GM21381 (cell line): Measurements from ENCODE around the gene NGB.
"Not testable (repeated sequence)": the region's sequence is repeated elsewhere in the genome, so short reads cannot be mapped to it uniquely, and the experiment has no call there.

Experiments
- ATAC-seq: cut with Tn5 transposase; IDR thresholded peaks from one replicate; pipeline ENCODE4 v1.9.1; 2021; ENCODE audit warnings: mild to moderate bottlenecking, moderate library complexity; ENCODE audit not compliant: unreplicated experiment

NGB gene

GRCh38 chr14:77271113-77271710, at the start of gene NGB:
Gene NGB, minus strand, starts transcription at chr14:77271206. Its CDS starts 269 bp downstream, at chr14:77270937.
- ATAC-seq = no peak

GRCh38 chr14:77320238-77320935, 49.4 kb upstream of the NGB start, which contains the start of gene POMT2:
Gene POMT2, minus strand, starts transcription at chr14:77320883. Its CDS starts 202 bp downstream, at chr14:77320681.
- ATAC-seq = peak; percentile 57

GRCh38 chr14:77319422-77319821, 48.4 kb upstream of the NGB start:
- no peak for ATAC-seq

GRCh38 chr14:77318756-77319155, 47.8 kb upstream of the NGB start:
- not testable (repeated sequence) for ATAC-seq

GRCh38 chr14:77318006-77318553, 47.1 kb upstream of the NGB start:
- ATAC-seq = no peak

- no peak for ATAC-seq
These were observed 45.9 kb upstream of the NGB start for GRCh38 chr14:77316872-77317301.

- ATAC-seq = no peak
These were observed 45.1 kb upstream of the NGB start for GRCh38 chr14:77316195-77316505.

- ATAC-seq = no peak
These were observed 43.8 kb upstream of the NGB start for GRCh38 chr14:77314539-77315457.

GRCh38 chr14:77314043-77314442, 43.0 kb upstream of the NGB start:
- no peak for ATAC-seq

- ATAC-seq = no peak
These were observed 42.4 kb upstream of the NGB start for GRCh38 chr14:77313371-77313770.

- ATAC-seq = no peak
These were observed 40.2 kb upstream of the NGB start for GRCh38 chr14:77311217-77311616.

GRCh38 chr14:77310026-77310425, 39.0 kb upstream of the NGB start:
- no peak for ATAC-seq

- no peak for ATAC-seq
These were observed 38.1 kb upstream of the NGB start for GRCh38 chr14:77309131-77309530.

- no peak for ATAC-seq
These were observed 36.0 kb upstream of the NGB start for GRCh38 chr14:77306851-77307496.

- no peak for ATAC-seq
These were observed 35.4 kb upstream of the NGB start for GRCh38 chr14:77306416-77306815.

GRCh38 chr14:77305696-77306095, 34.7 kb upstream of the NGB start:
- ATAC-seq = no peak

GRCh38 chr14:77303417-77304156, 32.6 kb upstream of the NGB start:
- peak; percentile 47 for ATAC-seq

- no peak for ATAC-seq
These were observed 31.9 kb upstream of the NGB start for GRCh38 chr14:77302926-77303325.

- no peak for ATAC-seq
These were observed 30.1 kb upstream of the NGB start for GRCh38 chr14:77301103-77301502.

GRCh38 chr14:77299771-77300170, 28.8 kb upstream of the NGB start:
- no peak for ATAC-seq
